Measurements from ENCODE around the gene TRIM77.
"Not testable (repeated sequence)": the region's sequence is repeated elsewhere in the genome, so short reads cannot be mapped to it uniquely, and the experiment has no call there.

TRIM77 gene

GRCh38 chr11:89736566-89736965 is 26.5 kb downstream of the TRIM77 start:
- H3K27me3 ChIP-seq (ENCODE audit: control insufficient read depth, insufficient read depth, low read length): no peaks in the 10 kb centered on the region
- no peaks in the 10 kb centered on the region for H3K36me3 ChIP-seq (ENCODE audit: control insufficient read depth, insufficient read depth, low read length)
- H3K9ac ChIP-seq (ENCODE audit: low read depth, low read length): no peak overlapping the region
- H3K9me3 ChIP-seq (ENCODE audit: control insufficient read depth, insufficient read depth, low read length): no peaks in the 10 kb centered on the region
- H3K4me1 ChIP-seq (ENCODE audit: control insufficient read depth, insufficient read depth, low read length): no peaks in the 10 kb centered on the region
- H3K4me3 ChIP-seq (ENCODE audit: low read depth, low read length): no peak overlapping the region

GRCh38 chr11:89737116-89737515 is 27.0 kb downstream of the TRIM77 start:
- Histone ChIP-seq H3K9ac (ENCODE audit: low read depth, low read length) (no peak overlapping the region), H3K9me3 (ENCODE audit: control insufficient read depth, insufficient read depth, low read length) (no peaks in the 10 kb centered on the region), H3K27me3 (ENCODE audit: control insufficient read depth, insufficient read depth, low read length) (no peaks in the 10 kb centered on the region), H3K36me3 (ENCODE audit: control insufficient read depth, insufficient read depth, low read length) (no peaks in the 10 kb centered on the region), H3K4me1 (ENCODE audit: control insufficient read depth, insufficient read depth, low read length) (no peaks in the 10 kb centered on the region), H3K4me3 (ENCODE audit: low read depth, low read length) (no peak overlapping the region)

DNA sequence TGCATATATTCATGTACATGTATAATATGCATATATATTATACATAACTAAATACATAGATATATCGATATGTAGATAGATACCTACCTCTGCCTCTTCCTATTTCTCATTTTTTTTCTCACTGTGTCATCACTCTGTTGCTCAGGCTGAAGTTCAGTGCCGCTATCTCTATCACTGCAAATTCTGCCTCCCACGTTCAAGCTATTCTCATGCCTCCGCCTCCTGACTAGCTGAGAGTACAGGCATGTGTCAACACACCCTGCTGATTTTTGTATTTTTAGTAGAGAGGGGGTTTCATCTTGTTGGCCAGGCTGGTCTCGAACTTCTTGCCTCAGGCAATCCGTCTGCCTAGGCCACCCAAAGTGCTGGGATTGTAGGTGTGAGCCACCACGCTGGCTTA is 31.3 kb downstream of the TRIM77 start:
- H3K4me1 ChIP-seq (ENCODE audit: control insufficient read depth, insufficient read depth, low read length): not testable (repeated sequence)

GRCh38 chr11:89744158-89744557 is 34.1 kb downstream of the TRIM77 start:
- H3K9me3 ChIP-seq (ENCODE audit: control insufficient read depth, insufficient read depth, low read length); H3K36me3 ChIP-seq (ENCODE audit: control insufficient read depth, insufficient read depth, low read length); H3K27me3 ChIP-seq (ENCODE audit: control insufficient read depth, insufficient read depth, low read length); H3K4me1 ChIP-seq (ENCODE audit: control insufficient read depth, insufficient read depth, low read length): not testable (repeated sequence)
- peak overlapping the region; percentile 18 for H3K4me3 ChIP-seq (ENCODE audit: low read depth, low read length)
- peak overlapping the region; percentile 54 for H3K9ac ChIP-seq (ENCODE audit: low read depth, low read length)

More for the DNA sequence above, 31.3 kb downstream of the TRIM77 start:
- not testable (repeated sequence) for H3K4me3 ChIP-seq (ENCODE audit: low read depth, low read length); H3K9me3 ChIP-seq (ENCODE audit: control insufficient read depth, insufficient read depth, low read length); H3K9ac ChIP-seq (ENCODE audit: low read depth, low read length); H3K36me3 ChIP-seq (ENCODE audit: control insufficient read depth, insufficient read depth, low read length); H3K27me3 ChIP-seq (ENCODE audit: control insufficient read depth, insufficient read depth, low read length)

GRCh38 chr11:89750822-89751221 is 40.7 kb downstream of the TRIM77 start:
- not testable (repeated sequence) for H3K4me1 ChIP-seq (ENCODE audit: control insufficient read depth, insufficient read depth, low read length); H3K9ac ChIP-seq (ENCODE audit: low read depth, low read length); H3K4me3 ChIP-seq (ENCODE audit: low read depth, low read length); H3K36me3 ChIP-seq (ENCODE audit: control insufficient read depth, insufficient read depth, low read length); H3K9me3 ChIP-seq (ENCODE audit: control insufficient read depth, insufficient read depth, low read length); H3K27me3 ChIP-seq (ENCODE audit: control insufficient read depth, insufficient read depth, low read length)
